ENCODE data around the gene ABL1.

DNA sequence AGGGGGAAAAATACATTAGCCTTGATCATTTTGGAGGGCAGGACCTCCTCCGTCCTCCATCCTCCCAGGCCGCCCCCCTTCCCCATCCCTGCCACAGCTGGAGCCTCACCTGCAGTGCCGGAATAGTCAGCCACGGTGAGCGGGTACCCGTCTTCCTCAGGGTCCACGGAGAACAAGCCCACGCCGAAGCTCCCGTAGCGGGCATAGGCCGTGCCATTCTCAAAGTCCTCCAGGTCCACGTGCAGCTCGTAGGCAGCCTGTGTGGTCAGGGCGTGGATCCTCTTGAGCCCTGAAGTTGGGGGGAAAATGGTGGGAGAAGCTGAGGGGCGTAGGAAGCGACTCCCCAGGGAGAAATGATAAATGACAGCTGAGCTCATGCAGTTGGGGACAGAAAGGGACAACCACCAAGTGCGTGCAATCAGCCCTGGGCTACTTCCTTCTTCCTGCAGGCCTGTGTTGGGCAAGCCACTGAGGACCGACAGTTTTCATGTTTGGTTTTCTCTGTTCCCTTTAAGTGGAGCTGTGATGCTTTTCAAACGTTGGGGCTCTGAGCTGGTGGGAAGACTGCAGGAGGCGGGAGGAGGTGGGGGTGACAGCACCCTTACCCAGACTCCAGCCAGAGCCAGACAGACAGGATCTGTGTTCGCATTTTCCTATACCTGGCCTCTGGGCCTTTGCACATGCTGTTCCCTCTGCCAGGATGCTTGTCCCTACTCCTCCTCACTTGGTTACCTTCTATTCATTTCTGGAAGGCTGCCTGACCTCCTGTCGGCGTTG lies 70.3 kb downstream of the ABL1 start:
- TF ChIP-seq CTCF (conservative IDR thresholded peaks at IDR 0.05; ENCODE audit: low read depth, low read length) (no peak), EZH2 (IDR thresholded peaks at IDR 0.05; ENCODE audit: borderline replicate concordance, low read depth, low read length, poor library complexity, severe bottlenecking) (no peak)

Measured in A673 (cell line).